ENCODE data around the gene CCDC138.
"Not testable (repeated sequence)": the region's sequence is repeated elsewhere in the genome, so short reads cannot be mapped to it uniquely, and the experiment has no call there.

The CCDC138 gene

GRCh38 chr2:108786354-108787215, at the start of gene CCDC138:
Gene CCDC138, plus strand, starts transcription at chr2:108786771. Its CDS starts 52 bp downstream, at chr2:108786823.
- peak; percentile 92 for DNase-seq

GRCh38 chr2:108757973-108758372, 28.6 kb upstream of the CCDC138 start:
- not testable (repeated sequence) for DNase-seq

GRCh38 chr2:108762618-108763017, 24.0 kb upstream of the CCDC138 start:
- not testable (repeated sequence) for DNase-seq

- DNase-seq: not testable (repeated sequence)
Measured at GRCh38 chr2:108766671-108767070, 19.9 kb upstream of the CCDC138 start.

- not testable (repeated sequence) for DNase-seq
Measured at GRCh38 chr2:108767859-108768258, 18.7 kb upstream of the CCDC138 start.

GRCh38 chr2:108776475-108776874, 10.1 kb upstream of the CCDC138 start:
- no peak for DNase-seq

- no peak for DNase-seq
Measured at GRCh38 chr2:108778857-108779256, 7.7 kb upstream of the CCDC138 start.

- no peak for DNase-seq
Measured at GRCh38 chr2:108786008-108786353, 590 bp upstream of the CCDC138 start.

GRCh38 chr2:108787216-108787541, 608 bp downstream of the CCDC138 start:
- DNase-seq: no peak

- no peak for DNase-seq
Measured at GRCh38 chr2:108803045-108803736, 16.6 kb downstream of the CCDC138 start.

GRCh38 chr2:108805032-108805431, 18.5 kb downstream of the CCDC138 start:
- DNase-seq: no peak

GRCh38 chr2:108805782-108806181, 19.2 kb downstream of the CCDC138 start:
- DNase-seq: no peak

GRCh38 chr2:108806371-108807113, 20.0 kb downstream of the CCDC138 start:
- DNase-seq: no peak

- DNase-seq: no peak
Measured at GRCh38 chr2:108809936-108810335, 23.4 kb downstream of the CCDC138 start.

- DNase-seq: no peak
Measured at GRCh38 chr2:108810993-108811957, 24.7 kb downstream of the CCDC138 start.

GRCh38 chr2:108813732-108814131, 27.2 kb downstream of the CCDC138 start:
- no peak for DNase-seq

GRCh38 chr2:108820482-108820881, 33.9 kb downstream of the CCDC138 start:
- DNase-seq: no peak

- no peak for DNase-seq
Measured at GRCh38 chr2:108823286-108823685, 36.7 kb downstream of the CCDC138 start.

GRCh38 chr2:108824316-108825070, 37.9 kb downstream of the CCDC138 start:
- DNase-seq: no peak

GRCh38 chr2:108825254-108825653, 38.7 kb downstream of the CCDC138 start:
- no peak for DNase-seq

GRCh38 chr2:108825736-108826135, 39.2 kb downstream of the CCDC138 start:
- no peak for DNase-seq

Data from stimulated activated CD4-positive, alpha-beta T cell treated with anti-CD3 and anti-CD28 coated beads, Interleukin-12 subunit alpha, Interleukin-12 subunit beta, amount 100 ng/mL, for 4 hours (primary cell).